ENCODE results near the gene ERG28. TPM values are rescaled to one million over a fixed set of nuclear protein-coding genes. Genes with fewer than 3 reads are reported as not detected.

ERG28 gene
- total and polyA plus RNA-seq, 2 experiments from 2014 or later, result 27.9 to 95.1 TPM

GRCh38 chr14:75626396-75626795, 34.3 kb downstream of the ERG28 start:
- Mint-ChIP-seq H3K36me3 (ENCODE audit: low read depth) (peaks cover 3% of the 10 kb centered on the region; the same call in 1 of the 3 replicates), H3K27ac (no peak overlapping the region), H3K4me1 (peaks cover 26% of the 10 kb centered on the region), H3K9me3 (no peaks in the 10 kb centered on the region), H3K27me3 (ENCODE audit: insufficient read depth, low read depth, poor library complexity) (peaks cover 5% of the 10 kb centered on the region), H3K4me3 (no peak overlapping the region)
- Histone ChIP-seq H3F3A (replicated peaks; ENCODE audit: low read depth) (peaks cover 5% of the 10 kb centered on the region; the same call in 1 of the 2 replicates), H3K4me3 (no peak overlapping the region), H3K4me1 (ENCODE audit: insufficient read depth) (peaks cover 15% of the 10 kb centered on the region), H2AFZ (no peak overlapping the region), H3K36me3 (ENCODE audit: insufficient read depth) (no peaks in the 10 kb centered on the region), H3K27me3 (ENCODE audit: insufficient read depth) (no peaks in the 10 kb centered on the region), H3K4me2 (no peak overlapping the region), H4K20me1 (replicated peaks; ENCODE audit: insufficient read depth) (no peaks in the 10 kb centered on the region), H3K9me2 (ENCODE audit: insufficient read depth) (peaks cover 9% of the 10 kb centered on the region; the same call in 1 of the 2 replicates), H3K27ac (ENCODE audit: low read depth) (no peak overlapping the region), H3K79me2 (replicated peaks; ENCODE audit: insufficient read depth) (no peaks in the 10 kb centered on the region)
- TF ChIP-seq ZNF331 (CRISPR knock-in tag; IDR thresholded peaks at IDR 0.05; ENCODE audit: low read depth) (no peak), STAT1 (IDR thresholded peaks at IDR 0.05; ENCODE audit: unreplicated experiment) (no peak), REST (IDR thresholded peaks at IDR 0.05; ENCODE audit: unreplicated experiment) (no peak), JUNB (IDR thresholded peaks at IDR 0.05; ENCODE audit: unreplicated experiment) (no peak), ETS1 (IDR thresholded peaks at IDR 0.05) (no peak), EZH2phosphoT487 (IDR thresholded peaks at IDR 0.05; ENCODE audit: unreplicated experiment) (no peak), ZNF462 (CRISPR knock-in tag; IDR thresholded peaks at IDR 0.05) (no peak), POLR2AphosphoS5 (IDR thresholded peaks at IDR 0.05; ENCODE audit: low read depth) (no peak), CREB1 (CRISPR knock-in tag; IDR thresholded peaks at IDR 0.05; ENCODE audit: low read depth) (no peak), ZNF114 (CRISPR knock-in tag; IDR thresholded peaks at IDR 0.05) (no peak), CTCF (conservative IDR thresholded peaks at IDR 0.05; ENCODE audit: low read depth in 2 of 2) (no peak), EZH2 (IDR thresholded peaks at IDR 0.05; ENCODE audit: low read depth, unreplicated experiment) (no peak), NANOG (IDR thresholded peaks at IDR 0.05; ENCODE audit: borderline replicate concordance) (no peak)
- ATAC-seq (no peak), DNase-seq (ENCODE audit: low spot score) (no peak)

All from GM23338 (cell line).